Measurements from ENCODE around the gene TRPV6. TPM values are rescaled to one million over a fixed set of nuclear protein-coding genes. Genes with fewer than 3 reads are reported as not detected.

Gene TRPV6
- total and polyA plus RNA-seq, 2 of the 4 experiments (the other 2 are of a cell fraction) = 0.03 TPM; not detected in 1

DNA sequence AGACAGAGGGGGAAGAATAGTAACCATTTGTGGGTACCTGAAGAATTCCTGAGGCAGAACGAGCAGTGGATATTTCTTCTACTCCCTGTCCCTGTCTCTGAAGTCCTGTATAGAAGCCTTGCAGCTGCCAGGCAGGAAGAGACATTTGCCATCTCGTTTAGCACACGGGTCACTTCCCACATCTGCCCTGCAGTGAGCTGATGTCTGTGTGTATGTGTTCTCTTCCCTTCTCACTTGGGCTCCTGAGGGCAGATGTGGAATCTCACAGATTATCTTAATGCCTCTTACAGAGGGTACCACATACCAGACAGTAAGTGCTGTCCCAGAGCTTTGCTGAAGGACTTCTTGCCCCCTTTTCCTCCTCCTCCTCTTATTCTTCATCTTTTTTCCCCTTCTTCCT, 14.1 kb upstream of the TRPV6 start:
- Histone ChIP-seq H2AK5ac (ENCODE audit: low read depth, low read length) (no peak overlapping the region), H3K4ac (ENCODE audit: low read depth, low read length) (no peak overlapping the region), H3K36me3 (ENCODE audit: control insufficient read depth, insufficient read depth, low read length) (no peaks in the 10 kb centered on the region), H3K4me3 (ENCODE audit: insufficient read depth, low read depth, low read length) (no peak overlapping the region), H3K27me3 (ENCODE audit: control insufficient read depth, insufficient read depth, low read length) (no peaks in the 10 kb centered on the region), H2BK20ac (ENCODE audit: low read depth, low read length) (no peak overlapping the region), H3K56ac (ENCODE audit: extremely low read depth, insufficient read depth, low read length) (no peak overlapping the region), H3K23ac (ENCODE audit: low read depth, low read length) (no peak overlapping the region), H4K20me1 (ENCODE audit: insufficient read depth, low read length) (no peaks in the 10 kb centered on the region), H3K27ac (ENCODE audit: insufficient read depth, low read length) (no peak overlapping the region), H2BK15ac (ENCODE audit: low read depth, low read length) (no peak overlapping the region), H3K9ac (ENCODE audit: low read depth, low read length) (no peak overlapping the region), H4K8ac (ENCODE audit: low read depth in 2 of 2, low read length in 2 of 2) (no peak overlapping the region), H2AK9ac (replicated peaks; ENCODE audit: low read depth, low read length, poor library complexity) (no peak overlapping the region), H3K9me1 (ENCODE audit: insufficient read depth, low read length) (no peaks in the 10 kb centered on the region), H3K4me2 (ENCODE audit: low read depth, low read length) (no peak overlapping the region), H3K79me1 (ENCODE audit: low read depth in 1 of 2, low read length in 2 of 2) (no peaks in the 10 kb centered on the region), H3K9me3 (ENCODE audit: control insufficient read depth, insufficient read depth, low read length) (no peaks in the 10 kb centered on the region), H3K14ac (replicated peaks; ENCODE audit: low read depth, low read length) (no peak overlapping the region), H2AFZ (replicated peaks; ENCODE audit: low read length, poor library complexity) (no peak overlapping the region), H2BK5ac (ENCODE audit: low read depth, low read length, poor library complexity, severe bottlenecking) (no peak overlapping the region), H4K5ac (ENCODE audit: low read depth, low read length) (no peak overlapping the region), H4K91ac (ENCODE audit: insufficient read depth, low read depth, low read length) (no peak overlapping the region), H3K4me1 (ENCODE audit: control insufficient read depth, insufficient read depth, low read length) (no peaks in the 10 kb centered on the region), H2BK120ac (ENCODE audit: low read depth, low read length) (no peak overlapping the region), H3K18ac (ENCODE audit: low read depth, low read length) (no peak overlapping the region)
- no CpG with 5 or more reads among the region's 3 CpGs for WGBS, 2 experiments (ENCODE audit: extremely low coverage in 2 of 2, insufficient read length in 1 of 2)
- TF ChIP-seq MAFK (IDR thresholded peaks at IDR 0.05; ENCODE audit: low read depth, low read length) = no peak
- no peak for TF ChIP-seq SMC3 (IDR thresholded peaks at IDR 0.05; ENCODE audit: low read depth, low read length)
- no peak for TF ChIP-seq CHD1 (IDR thresholded peaks at IDR 0.05; ENCODE audit: low read depth, low read length)
- TF ChIP-seq MAZ (IDR thresholded peaks at IDR 0.05; ENCODE audit: borderline replicate concordance, low read depth, low read length) = no peak
- TF ChIP-seq NFE2L2 (IDR thresholded peaks at IDR 0.05; ENCODE audit: low read depth, low read length) = no peak
- TF ChIP-seq, protein P1, sequence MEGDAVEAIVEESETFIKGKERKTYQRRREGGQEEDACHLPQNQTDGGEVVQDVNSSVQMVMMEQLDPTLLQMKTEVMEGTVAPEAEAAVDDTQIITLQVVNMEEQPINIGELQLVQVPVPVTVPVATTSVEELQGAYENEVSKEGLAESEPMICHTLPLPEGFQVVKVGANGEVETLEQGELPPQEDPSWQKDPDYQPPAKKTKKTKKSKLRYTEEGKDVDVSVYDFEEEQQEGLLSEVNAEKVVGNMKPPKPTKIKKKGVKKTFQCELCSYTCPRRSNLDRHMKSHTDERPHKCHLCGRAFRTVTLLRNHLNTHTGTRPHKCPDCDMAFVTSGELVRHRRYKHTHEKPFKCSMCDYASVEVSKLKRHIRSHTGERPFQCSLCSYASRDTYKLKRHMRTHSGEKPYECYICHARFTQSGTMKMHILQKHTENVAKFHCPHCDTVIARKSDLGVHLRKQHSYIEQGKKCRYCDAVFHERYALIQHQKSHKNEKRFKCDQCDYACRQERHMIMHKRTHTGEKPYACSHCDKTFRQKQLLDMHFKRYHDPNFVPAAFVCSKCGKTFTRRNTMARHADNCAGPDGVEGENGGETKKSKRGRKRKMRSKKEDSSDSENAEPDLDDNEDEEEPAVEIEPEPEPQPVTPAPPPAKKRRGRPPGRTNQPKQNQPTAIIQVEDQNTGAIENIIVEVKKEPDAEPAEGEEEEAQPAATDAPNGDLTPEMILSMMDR (conservative IDR thresholded peaks at IDR 0.05; ENCODE audit: low read depth, low read length) = no peak
- TF ChIP-seq POLR2A (IDR thresholded peaks at IDR 0.05; ENCODE audit: low read depth, low read length) = no peak
- TF ChIP-seq, protein P2, sequence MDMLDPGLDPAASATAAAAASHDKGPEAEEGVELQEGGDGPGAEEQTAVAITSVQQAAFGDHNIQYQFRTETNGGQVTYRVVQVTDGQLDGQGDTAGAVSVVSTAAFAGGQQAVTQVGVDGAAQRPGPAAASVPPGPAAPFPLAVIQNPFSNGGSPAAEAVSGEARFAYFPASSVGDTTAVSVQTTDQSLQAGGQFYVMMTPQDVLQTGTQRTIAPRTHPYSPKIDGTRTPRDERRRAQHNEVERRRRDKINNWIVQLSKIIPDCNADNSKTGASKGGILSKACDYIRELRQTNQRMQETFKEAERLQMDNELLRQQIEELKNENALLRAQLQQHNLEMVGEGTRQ (IDR thresholded peaks at IDR 0.05; ENCODE audit: low read depth, low read length) = no peak
- dilution Hi-C loops (cut with HindIII; ENCODE audit: low sequenced_read_pairs, unreplicated experiment) (no loop called here), intact Hi-C loops (cut with micrococcal nuclease) (no loop called here), in situ Hi-C loops (cut with MboI; ENCODE audit: low sequenced_read_pairs) (no loop called here)
- BruUV-seq (replicated peaks) = no TSS peak
- ChIA-PET CTCF (no interaction called here), POLR2A (ENCODE audit: unreplicated experiment) (no interaction called here)
- no peak for DNase-seq
- ATAC-seq (ENCODE audit: low read depth) = no peak
